ENCODE results near the gene KHDC1. TPM values are rescaled to one million over a fixed set of nuclear protein-coding genes. Genes with fewer than 3 reads are reported as not detected.

KHDC1 gene
- total and polyA plus RNA-seq, 2 of the 8 experiments (the other 6 are each of a cell fraction or from before 2014, with no cell fraction given): 4.3 to 7.3 TPM

- TF ChIP-seq, protein P1, sequence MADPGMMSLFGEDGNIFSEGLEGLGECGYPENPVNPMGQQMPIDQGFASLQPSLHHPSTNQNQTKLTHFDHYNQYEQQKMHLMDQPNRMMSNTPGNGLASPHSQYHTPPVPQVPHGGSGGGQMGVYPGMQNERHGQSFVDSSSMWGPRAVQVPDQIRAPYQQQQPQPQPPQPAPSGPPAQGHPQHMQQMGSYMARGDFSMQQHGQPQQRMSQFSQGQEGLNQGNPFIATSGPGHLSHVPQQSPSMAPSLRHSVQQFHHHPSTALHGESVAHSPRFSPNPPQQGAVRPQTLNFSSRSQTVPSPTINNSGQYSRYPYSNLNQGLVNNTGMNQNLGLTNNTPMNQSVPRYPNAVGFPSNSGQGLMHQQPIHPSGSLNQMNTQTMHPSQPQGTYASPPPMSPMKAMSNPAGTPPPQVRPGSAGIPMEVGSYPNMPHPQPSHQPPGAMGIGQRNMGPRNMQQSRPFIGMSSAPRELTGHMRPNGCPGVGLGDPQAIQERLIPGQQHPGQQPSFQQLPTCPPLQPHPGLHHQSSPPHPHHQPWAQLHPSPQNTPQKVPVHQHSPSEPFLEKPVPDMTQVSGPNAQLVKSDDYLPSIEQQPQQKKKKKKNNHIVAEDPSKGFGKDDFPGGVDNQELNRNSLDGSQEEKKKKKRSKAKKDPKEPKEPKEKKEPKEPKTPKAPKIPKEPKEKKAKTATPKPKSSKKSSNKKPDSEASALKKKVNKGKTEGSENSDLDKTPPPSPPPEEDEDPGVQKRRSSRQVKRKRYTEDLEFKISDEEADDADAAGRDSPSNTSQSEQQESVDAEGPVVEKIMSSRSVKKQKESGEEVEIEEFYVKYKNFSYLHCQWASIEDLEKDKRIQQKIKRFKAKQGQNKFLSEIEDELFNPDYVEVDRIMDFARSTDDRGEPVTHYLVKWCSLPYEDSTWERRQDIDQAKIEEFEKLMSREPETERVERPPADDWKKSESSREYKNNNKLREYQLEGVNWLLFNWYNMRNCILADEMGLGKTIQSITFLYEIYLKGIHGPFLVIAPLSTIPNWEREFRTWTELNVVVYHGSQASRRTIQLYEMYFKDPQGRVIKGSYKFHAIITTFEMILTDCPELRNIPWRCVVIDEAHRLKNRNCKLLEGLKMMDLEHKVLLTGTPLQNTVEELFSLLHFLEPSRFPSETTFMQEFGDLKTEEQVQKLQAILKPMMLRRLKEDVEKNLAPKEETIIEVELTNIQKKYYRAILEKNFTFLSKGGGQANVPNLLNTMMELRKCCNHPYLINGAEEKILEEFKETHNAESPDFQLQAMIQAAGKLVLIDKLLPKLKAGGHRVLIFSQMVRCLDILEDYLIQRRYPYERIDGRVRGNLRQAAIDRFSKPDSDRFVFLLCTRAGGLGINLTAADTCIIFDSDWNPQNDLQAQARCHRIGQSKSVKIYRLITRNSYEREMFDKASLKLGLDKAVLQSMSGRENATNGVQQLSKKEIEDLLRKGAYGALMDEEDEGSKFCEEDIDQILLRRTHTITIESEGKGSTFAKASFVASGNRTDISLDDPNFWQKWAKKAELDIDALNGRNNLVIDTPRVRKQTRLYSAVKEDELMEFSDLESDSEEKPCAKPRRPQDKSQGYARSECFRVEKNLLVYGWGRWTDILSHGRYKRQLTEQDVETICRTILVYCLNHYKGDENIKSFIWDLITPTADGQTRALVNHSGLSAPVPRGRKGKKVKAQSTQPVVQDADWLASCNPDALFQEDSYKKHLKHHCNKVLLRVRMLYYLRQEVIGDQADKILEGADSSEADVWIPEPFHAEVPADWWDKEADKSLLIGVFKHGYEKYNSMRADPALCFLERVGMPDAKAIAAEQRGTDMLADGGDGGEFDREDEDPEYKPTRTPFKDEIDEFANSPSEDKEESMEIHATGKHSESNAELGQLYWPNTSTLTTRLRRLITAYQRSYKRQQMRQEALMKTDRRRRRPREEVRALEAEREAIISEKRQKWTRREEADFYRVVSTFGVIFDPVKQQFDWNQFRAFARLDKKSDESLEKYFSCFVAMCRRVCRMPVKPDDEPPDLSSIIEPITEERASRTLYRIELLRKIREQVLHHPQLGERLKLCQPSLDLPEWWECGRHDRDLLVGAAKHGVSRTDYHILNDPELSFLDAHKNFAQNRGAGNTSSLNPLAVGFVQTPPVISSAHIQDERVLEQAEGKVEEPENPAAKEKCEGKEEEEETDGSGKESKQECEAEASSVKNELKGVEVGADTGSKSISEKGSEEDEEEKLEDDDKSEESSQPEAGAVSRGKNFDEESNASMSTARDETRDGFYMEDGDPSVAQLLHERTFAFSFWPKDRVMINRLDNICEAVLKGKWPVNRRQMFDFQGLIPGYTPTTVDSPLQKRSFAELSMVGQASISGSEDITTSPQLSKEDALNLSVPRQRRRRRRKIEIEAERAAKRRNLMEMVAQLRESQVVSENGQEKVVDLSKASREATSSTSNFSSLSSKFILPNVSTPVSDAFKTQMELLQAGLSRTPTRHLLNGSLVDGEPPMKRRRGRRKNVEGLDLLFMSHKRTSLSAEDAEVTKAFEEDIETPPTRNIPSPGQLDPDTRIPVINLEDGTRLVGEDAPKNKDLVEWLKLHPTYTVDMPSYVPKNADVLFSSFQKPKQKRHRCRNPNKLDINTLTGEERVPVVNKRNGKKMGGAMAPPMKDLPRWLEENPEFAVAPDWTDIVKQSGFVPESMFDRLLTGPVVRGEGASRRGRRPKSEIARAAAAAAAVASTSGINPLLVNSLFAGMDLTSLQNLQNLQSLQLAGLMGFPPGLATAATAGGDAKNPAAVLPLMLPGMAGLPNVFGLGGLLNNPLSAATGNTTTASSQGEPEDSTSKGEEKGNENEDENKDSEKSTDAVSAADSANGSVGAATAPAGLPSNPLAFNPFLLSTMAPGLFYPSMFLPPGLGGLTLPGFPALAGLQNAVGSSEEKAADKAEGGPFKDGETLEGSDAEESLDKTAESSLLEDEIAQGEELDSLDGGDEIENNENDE (IDR thresholded peaks at IDR 0.05; ENCODE audit: insufficient replicate concordance, low read length): no peak
- TF ChIP-seq E2F6 (IDR thresholded peaks at IDR 0.05) (no peak), KDM1A (IDR thresholded peaks at IDR 0.05; ENCODE audit: borderline replicate concordance, low read length) (no peak), POU5F1 (IDR thresholded peaks at IDR 0.05; ENCODE audit: low read depth, low read length) (no peak), HDAC2 (IDR thresholded peaks at IDR 0.05; ENCODE audit: borderline replicate concordance in 1 of 2, low read depth in 2 of 2, low read length in 2 of 2) (no peak)
- TF ChIP-seq, protein P2, sequence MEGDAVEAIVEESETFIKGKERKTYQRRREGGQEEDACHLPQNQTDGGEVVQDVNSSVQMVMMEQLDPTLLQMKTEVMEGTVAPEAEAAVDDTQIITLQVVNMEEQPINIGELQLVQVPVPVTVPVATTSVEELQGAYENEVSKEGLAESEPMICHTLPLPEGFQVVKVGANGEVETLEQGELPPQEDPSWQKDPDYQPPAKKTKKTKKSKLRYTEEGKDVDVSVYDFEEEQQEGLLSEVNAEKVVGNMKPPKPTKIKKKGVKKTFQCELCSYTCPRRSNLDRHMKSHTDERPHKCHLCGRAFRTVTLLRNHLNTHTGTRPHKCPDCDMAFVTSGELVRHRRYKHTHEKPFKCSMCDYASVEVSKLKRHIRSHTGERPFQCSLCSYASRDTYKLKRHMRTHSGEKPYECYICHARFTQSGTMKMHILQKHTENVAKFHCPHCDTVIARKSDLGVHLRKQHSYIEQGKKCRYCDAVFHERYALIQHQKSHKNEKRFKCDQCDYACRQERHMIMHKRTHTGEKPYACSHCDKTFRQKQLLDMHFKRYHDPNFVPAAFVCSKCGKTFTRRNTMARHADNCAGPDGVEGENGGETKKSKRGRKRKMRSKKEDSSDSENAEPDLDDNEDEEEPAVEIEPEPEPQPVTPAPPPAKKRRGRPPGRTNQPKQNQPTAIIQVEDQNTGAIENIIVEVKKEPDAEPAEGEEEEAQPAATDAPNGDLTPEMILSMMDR (IDR thresholded peaks at IDR 0.05; ENCODE audit: control extremely low read depth in 1 of 3, insufficient read depth in 1 of 3, low read depth in 1 of 3, low read length in 3 of 3): no peak
Measured at GRCh38 chr6:73227606-73228255, 35.3 kb downstream of the KHDC1 start (continued).

Data from H1 (cell line).